ENCODE measurements around the gene MYO6.

Gene MYO6

GRCh38 chr6:75968143-75968542 is 219.1 kb downstream of the MYO6 start:
- DNase-seq: no peak
